Lung (tissue), 12 donors: ENCODE results near the gene FRMPD4. TPM values are rescaled to one million over a fixed set of nuclear protein-coding genes. Genes with fewer than 3 reads are reported as not detected.

Experiments used
- ATAC-seq: fragments of 200-7000 bp; cut with Tn5 transposase; one replicate; pipeline ENCODE4 v1.9.1; 2020; ENCODE audit warnings: moderate number of reproducible peaks; ENCODE audit not compliant: insufficient read depth, low FRiP score
- DNase-seq, 3 donors: peaks; one replicate each; pipeline ENCODE4 v3.0.0-alpha.2; 2013 to 2017
- H3K27ac ChIP-seq, 2 donors: one replicate each; pipeline ENCODE4 v1.5.1; 2013; ENCODE audit warnings: mild to moderate bottlenecking in 2 of 2, moderate library complexity in 2 of 2, control low read depth in 1 of 2, inconsistent platforms in 1 of 2, low read depth in 1 of 2, low read length in 1 of 2
- H3K27me3 ChIP-seq, 3 donors: one replicate each; pipeline ENCODE4 v1.5.1; 2013; ENCODE audit warnings: low read length in 2 of 3; ENCODE audit not compliant: control insufficient read depth in 3 of 3, insufficient read depth in 3 of 3
- H3K36me3 ChIP-seq, 4 donors: one replicate each; pipeline ENCODE4 v1.5.1; 2013; ENCODE audit warnings: low read length in 4 of 4, mild to moderate bottlenecking in 1 of 4, moderate library complexity in 1 of 4; ENCODE audit not compliant: control insufficient read depth in 4 of 4, insufficient read depth in 4 of 4
- H3K4me1 ChIP-seq, 5 donors: one replicate each; pipeline ENCODE4 v1.5.1; 2013; ENCODE audit warnings: low read length in 5 of 5, mild to moderate bottlenecking in 2 of 5, moderate library complexity in 1 of 5; ENCODE audit not compliant: control insufficient read depth in 5 of 5, insufficient read depth in 5 of 5
- H3K4me3 ChIP-seq: one replicate; pipeline ENCODE4 v1.5.1; 2013; ENCODE audit warnings: mild to moderate bottlenecking, control low read depth, moderate library complexity
- H3K9ac ChIP-seq, 2 donors: one replicate each; pipeline ENCODE4 v1.5.1; 2013; ENCODE audit warnings: low read length in 2 of 2, control low read depth in 1 of 2; ENCODE audit not compliant: insufficient read depth in 1 of 2
- H3K9me3 ChIP-seq, 4 donors: one replicate each; pipeline ENCODE4 v1.5.1; 2013; ENCODE audit warnings: low read length in 3 of 4, mild to moderate bottlenecking in 1 of 4, moderate library complexity in 1 of 4; ENCODE audit not compliant: control insufficient read depth in 4 of 4, insufficient read depth in 3 of 4
- WGBS, 2 donors: extraction: QIAGEN DNeasy Blood & Tissue Kit; methylation state at CpG; one replicate each; pipeline ENCODE4 v1.1.7; 2013; 5-methylcytosine and 5-hydroxymethylcytosine counted together
- polyA plus RNA-seq, 2 donors: library from polyadenylated mRNA; stranded (reverse); fragments of 200-250 nt; gene quantifications; one replicate each; pipeline ENCODE4 v1.2.1, GENCODE V29; 2013
- total RNA-seq, 2 donors: library from RNA; depleted of rRNA in 1 of 2; stranded (reverse); fragments of >200 nt in 1 of 2; gene quantifications; one replicate each; pipeline ENCODE4 v1.2.1, GENCODE V29; 2014 to 2021
- TF ChIP-seq, protein P1 (sequence below): IDR thresholded peaks from 2 replicates; pipeline ENCODE4 v1.5.1; 2012; ENCODE audit warnings: mild to moderate bottlenecking; ENCODE audit errors: control extremely low read depth, extremely low read depth
- donor health status: control.
- donor health status: control.
- donor health status: Bipolar disorder and iron deficiency.
- donor health status: healthy.
- donor health status: DM: yes; HTN: yes; CAD: no.

Gene FRMPD4
- total and polyA plus RNA-seq, 4 donors: 0.01 to 0.43 (median 0.03) TPM

DNA sequence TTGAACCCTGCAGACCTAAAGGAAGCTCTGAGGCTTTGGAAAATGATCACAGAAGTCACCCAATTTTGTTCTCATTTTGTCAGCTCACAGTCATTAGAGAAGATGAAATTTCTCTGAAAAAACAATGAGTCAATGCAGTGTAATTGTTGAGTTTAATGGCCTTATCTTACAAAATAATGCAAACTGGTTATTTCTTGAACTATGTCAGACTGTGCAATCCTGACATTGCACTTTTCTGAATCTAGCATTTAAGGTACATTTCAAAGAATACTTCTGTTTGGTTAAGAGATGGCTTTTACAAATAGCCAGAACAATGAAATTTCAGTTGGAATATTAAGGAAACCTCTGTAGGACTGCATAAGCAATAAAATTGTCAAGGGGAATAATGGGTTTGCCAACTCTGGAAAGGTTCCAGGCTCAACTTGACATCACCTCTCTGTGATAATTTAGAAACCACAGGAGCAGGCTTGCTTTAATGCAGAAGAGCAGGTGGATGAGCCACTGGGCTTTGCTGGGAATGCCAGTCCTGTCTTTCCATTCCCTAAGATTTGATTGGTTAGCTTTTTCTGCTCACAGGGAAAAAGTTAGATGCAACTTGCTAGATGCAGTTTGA, 222.8 kb downstream of the FRMPD4 start:
- no peak overlapping the region for H3K4me3 ChIP-seq
- H3K9me3 ChIP-seq: peaks cover 0 to 2% (median 0%) of the 10 kb centered on the region in 4 donors
- TF ChIP-seq, protein P1, sequence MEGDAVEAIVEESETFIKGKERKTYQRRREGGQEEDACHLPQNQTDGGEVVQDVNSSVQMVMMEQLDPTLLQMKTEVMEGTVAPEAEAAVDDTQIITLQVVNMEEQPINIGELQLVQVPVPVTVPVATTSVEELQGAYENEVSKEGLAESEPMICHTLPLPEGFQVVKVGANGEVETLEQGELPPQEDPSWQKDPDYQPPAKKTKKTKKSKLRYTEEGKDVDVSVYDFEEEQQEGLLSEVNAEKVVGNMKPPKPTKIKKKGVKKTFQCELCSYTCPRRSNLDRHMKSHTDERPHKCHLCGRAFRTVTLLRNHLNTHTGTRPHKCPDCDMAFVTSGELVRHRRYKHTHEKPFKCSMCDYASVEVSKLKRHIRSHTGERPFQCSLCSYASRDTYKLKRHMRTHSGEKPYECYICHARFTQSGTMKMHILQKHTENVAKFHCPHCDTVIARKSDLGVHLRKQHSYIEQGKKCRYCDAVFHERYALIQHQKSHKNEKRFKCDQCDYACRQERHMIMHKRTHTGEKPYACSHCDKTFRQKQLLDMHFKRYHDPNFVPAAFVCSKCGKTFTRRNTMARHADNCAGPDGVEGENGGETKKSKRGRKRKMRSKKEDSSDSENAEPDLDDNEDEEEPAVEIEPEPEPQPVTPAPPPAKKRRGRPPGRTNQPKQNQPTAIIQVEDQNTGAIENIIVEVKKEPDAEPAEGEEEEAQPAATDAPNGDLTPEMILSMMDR: no peak
- no peak overlapping the region for H3K27ac ChIP-seq
- DNase-seq: no peak
- H3K36me3 ChIP-seq: no peaks in the 10 kb centered on the region
- H3K4me1 ChIP-seq: no peaks in the 10 kb centered on the region
- ATAC-seq: no peak
- peaks cover 4 to 28% (median 16%) of the 10 kb centered on the region in 3 donors for H3K27me3 ChIP-seq
- no peak overlapping the region for H3K9ac ChIP-seq

DNA sequence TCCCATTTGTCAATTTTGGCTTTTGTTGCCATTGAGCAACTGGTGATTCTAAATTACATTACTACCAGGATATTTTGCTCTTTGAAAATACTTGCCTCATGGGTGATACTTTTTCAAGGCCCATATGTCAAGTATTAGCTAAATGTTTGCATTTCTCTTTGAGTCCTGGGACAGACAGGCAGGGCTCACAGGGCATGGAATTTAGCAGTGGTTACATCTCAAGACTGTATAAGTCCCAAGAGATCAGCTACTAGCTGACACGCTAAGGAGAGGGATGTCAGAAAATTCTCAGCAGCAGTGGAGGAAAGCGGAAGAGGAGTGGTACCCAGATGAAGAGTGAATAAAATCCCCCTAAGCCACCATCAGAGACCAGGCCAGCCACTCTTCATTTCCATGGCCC, 224.9 kb downstream of the FRMPD4 start:
- 82 to 100% methylated on average over 2 of the region's 2 CpGs for WGBS, 2 donors
- DNase-seq: no peak

DNA sequence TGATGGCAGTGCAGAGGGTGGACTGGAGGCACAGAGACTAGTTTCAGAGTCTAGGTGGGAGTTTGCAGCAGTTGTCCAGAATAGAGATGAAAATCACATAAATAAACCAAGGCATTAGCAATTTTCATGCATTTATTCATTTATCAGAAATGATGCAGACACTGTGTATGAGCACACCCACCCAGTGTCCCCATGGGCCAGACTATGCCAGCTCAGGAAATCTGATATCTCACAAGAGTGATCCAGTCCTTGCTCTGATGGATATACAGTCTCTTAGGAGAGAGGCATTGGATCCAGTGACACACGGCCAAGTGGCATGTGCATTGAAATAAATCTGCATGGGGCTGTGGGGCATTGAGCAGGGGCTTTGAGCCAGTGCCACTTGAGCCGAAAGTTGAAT, 228.2 kb downstream of the FRMPD4 start:
- whole genome bisulfite sequencing, 2 donors: 73 to 85% methylated on average over 2 of the region's 2 CpGs
- DNase-seq (no peak), ATAC-seq (no peak)
- H3K4me3 ChIP-seq: no peak overlapping the region
- H3K27me3 ChIP-seq: peaks cover 0 to 30% (median 12%) of the 10 kb centered on the region in 3 donors
- H3K4me1 ChIP-seq: peaks cover 0 to 3% (median 0%) of the 10 kb centered on the region in 5 donors
- H3K36me3 ChIP-seq: no peaks in the 10 kb centered on the region
- TF ChIP-seq, protein P1: no peak
- no peak overlapping the region for H3K27ac ChIP-seq
- peaks cover 0 to 2% (median 0%) of the 10 kb centered on the region in 4 donors for H3K9me3 ChIP-seq
- H3K9ac ChIP-seq: no peak overlapping the region

More for the DNA sequence above, 224.9 kb downstream of the FRMPD4 start:
- no peak overlapping the region for H3K9ac ChIP-seq
- TF ChIP-seq, protein P1: no peak
- peaks cover 0 to 28% (median 16%) of the 10 kb centered on the region in 3 donors for H3K27me3 ChIP-seq
- ATAC-seq: no peak
- H3K4me3 ChIP-seq: no peak overlapping the region
- H3K36me3 ChIP-seq: no peaks in the 10 kb centered on the region
- H3K9me3 ChIP-seq: peaks cover 0 to 2% (median 0%) of the 10 kb centered on the region in 4 donors
- H3K4me1 ChIP-seq: no peaks in the 10 kb centered on the region
- no peak overlapping the region for H3K27ac ChIP-seq
